ENCODE data around the gene PSRC1. TPM values are rescaled to one million over a fixed set of nuclear protein-coding genes. Genes with fewer than 3 reads are reported as not detected.

The PSRC1 gene
- total RNA-seq, 1 donor from 2014 or later = 78.1 TPM

DNA sequence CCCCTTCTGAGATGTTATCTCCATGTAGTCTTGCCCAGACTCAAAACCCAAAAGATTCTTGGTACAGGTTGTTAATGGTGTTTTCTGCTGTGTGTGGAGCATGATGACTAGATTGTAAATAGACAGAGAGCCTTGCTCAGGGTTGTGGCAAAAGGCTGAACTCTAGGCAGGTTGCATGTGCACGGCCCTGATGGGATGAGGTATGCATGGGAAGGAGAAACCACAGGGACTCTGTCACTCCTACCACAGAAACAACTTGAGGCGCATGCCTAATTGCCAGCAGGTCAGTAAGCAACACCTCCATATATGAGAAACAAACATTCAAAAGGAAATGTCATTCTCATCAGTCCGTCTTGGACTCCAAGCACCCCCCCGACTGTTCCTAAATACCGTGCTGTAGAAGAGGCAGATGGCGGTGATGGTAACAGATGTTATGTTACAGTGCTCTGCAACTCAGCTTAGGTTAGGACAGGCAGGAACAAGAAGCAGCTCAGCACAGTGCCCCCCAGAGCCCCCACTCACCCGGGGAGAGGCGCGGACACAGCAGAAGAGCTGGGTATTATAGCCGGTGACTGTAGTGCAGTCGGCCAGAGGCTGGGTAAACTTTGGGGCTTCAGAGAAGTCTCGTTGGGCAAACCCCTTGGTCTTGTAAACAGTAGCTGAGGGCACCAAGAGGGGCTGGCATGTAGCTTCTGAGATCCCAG lies 12.9 kb upstream of the PSRC1 start:
- H3K9me3 ChIP-seq (ENCODE audit: low read depth) = no peaks in the 10 kb centered on the region
- H3K4me3 ChIP-seq = no peak overlapping the region
- H3K27ac ChIP-seq = no peak overlapping the region
- H3K9ac ChIP-seq = no peak overlapping the region
- no peak overlapping the region for H3K27ac Mint-ChIP-seq
- H3K4me1 Mint-ChIP-seq = peaks cover 21% of the 10 kb centered on the region
- no peaks in the 10 kb centered on the region for H3K79me2 ChIP-seq (ENCODE audit: low read depth)
- H3K36me3 ChIP-seq = no peaks in the 10 kb centered on the region
- H3F3A ChIP-seq (ENCODE audit: low read depth) = no peaks in the 10 kb centered on the region
- H3K4me1 ChIP-seq = peaks cover 2% of the 10 kb centered on the region
- no peak overlapping the region for H3K4me3 Mint-ChIP-seq
- H2AFZ ChIP-seq (replicated peaks) = no peak overlapping the region
- peaks cover 7% of the 10 kb centered on the region for H3K27me3 Mint-ChIP-seq (ENCODE audit: insufficient read depth, low read depth)
- no peaks in the 10 kb centered on the region for H4K20me1 ChIP-seq (ENCODE audit: low read depth)
- no peaks in the 10 kb centered on the region for H3K36me3 Mint-ChIP-seq
- H3K9me3 Mint-ChIP-seq = peaks cover 3% of the 10 kb centered on the region
- H3K27me3 ChIP-seq = no peaks in the 10 kb centered on the region
- no peak for DNase-seq (ENCODE audit: low spot score)
- TF ChIP-seq EZH2 (IDR thresholded peaks at IDR 0.05) (no peak), EZH2phosphoT487 (IDR thresholded peaks at IDR 0.05) (no peak)
- TF ChIP-seq, protein P1, sequence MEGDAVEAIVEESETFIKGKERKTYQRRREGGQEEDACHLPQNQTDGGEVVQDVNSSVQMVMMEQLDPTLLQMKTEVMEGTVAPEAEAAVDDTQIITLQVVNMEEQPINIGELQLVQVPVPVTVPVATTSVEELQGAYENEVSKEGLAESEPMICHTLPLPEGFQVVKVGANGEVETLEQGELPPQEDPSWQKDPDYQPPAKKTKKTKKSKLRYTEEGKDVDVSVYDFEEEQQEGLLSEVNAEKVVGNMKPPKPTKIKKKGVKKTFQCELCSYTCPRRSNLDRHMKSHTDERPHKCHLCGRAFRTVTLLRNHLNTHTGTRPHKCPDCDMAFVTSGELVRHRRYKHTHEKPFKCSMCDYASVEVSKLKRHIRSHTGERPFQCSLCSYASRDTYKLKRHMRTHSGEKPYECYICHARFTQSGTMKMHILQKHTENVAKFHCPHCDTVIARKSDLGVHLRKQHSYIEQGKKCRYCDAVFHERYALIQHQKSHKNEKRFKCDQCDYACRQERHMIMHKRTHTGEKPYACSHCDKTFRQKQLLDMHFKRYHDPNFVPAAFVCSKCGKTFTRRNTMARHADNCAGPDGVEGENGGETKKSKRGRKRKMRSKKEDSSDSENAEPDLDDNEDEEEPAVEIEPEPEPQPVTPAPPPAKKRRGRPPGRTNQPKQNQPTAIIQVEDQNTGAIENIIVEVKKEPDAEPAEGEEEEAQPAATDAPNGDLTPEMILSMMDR (IDR thresholded peaks at IDR 0.05) = no peak
- no peak overlapping the region for H3K4me2 ChIP-seq

DNA sequence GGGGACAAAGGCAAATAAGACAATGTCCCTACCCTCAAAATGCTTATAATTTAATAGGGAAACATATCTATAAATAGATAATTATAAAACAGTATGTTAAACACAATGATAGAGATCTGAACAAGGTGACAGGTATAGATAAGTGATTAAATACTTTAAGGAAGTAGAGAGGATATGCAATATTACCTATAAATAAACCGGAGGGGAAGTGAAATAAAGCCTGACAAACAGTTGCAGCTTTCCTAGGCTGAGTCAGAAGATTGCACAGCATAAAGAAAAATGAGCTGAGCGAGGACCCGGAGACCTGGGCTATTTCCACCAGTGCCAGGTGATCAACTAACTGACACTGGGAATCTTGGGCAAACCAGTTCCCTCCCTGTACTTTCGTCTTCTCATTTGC lies 11.5 kb upstream of the PSRC1 start:
- no peak overlapping the region for H3K9ac ChIP-seq
- H3K27me3 ChIP-seq = no peaks in the 10 kb centered on the region
- H3K4me1 ChIP-seq = no peaks in the 10 kb centered on the region
- no peak overlapping the region for H3K27ac ChIP-seq
- Mint-ChIP-seq H3K4me1 (peaks cover 18% of the 10 kb centered on the region), H3K4me3 (no peak overlapping the region), H3K27ac (no peak overlapping the region), H3K36me3 (no peaks in the 10 kb centered on the region), H3K9me3 (peaks cover 3% of the 10 kb centered on the region), H3K27me3 (ENCODE audit: insufficient read depth, low read depth) (peaks cover 10% of the 10 kb centered on the region)
- no peaks in the 10 kb centered on the region for H3K79me2 ChIP-seq (ENCODE audit: low read depth)
- H3K9me3 ChIP-seq (ENCODE audit: low read depth) = no peaks in the 10 kb centered on the region
- no peaks in the 10 kb centered on the region for H3K36me3 ChIP-seq
- no peaks in the 10 kb centered on the region for H4K20me1 ChIP-seq (ENCODE audit: low read depth)
- H2AFZ ChIP-seq (replicated peaks) = no peak overlapping the region
- H3K4me3 ChIP-seq = no peak overlapping the region
- TF ChIP-seq, protein P1 (IDR thresholded peaks at IDR 0.05) = no peak
- no peak for TF ChIP-seq EZH2 (IDR thresholded peaks at IDR 0.05)
- TF ChIP-seq EZH2phosphoT487 (IDR thresholded peaks at IDR 0.05) = no peak
- H3K4me2 ChIP-seq = no peak overlapping the region
- DNase-seq (ENCODE audit: low spot score) = no peak
- no peaks in the 10 kb centered on the region for H3F3A ChIP-seq (ENCODE audit: low read depth)

DNA sequence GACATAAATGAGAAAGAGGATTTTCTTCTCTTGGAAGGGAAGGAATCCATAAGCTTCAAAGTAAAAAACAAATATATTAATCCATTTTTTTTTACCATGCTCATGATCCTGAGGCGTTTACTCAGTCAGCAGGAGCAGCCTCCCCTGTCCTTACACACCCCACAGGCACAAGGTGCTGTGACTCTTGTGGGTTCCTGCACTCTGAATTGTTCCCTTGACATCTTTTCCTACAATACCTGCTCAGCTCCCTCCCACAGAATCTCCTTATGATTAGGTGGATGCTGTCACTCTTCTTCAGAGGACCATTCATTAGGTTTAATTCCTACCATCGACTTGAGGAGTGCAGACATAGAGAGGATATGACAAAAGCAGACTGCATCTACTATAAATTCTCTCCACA lies 10.1 kb upstream of the PSRC1 start:
- Mint-ChIP-seq H3K27me3 (ENCODE audit: insufficient read depth, low read depth) (peaks cover 3% of the 10 kb centered on the region), H3K4me3 (no peak overlapping the region), H3K9me3 (no peaks in the 10 kb centered on the region), H3K36me3 (no peaks in the 10 kb centered on the region), H3K27ac (no peak overlapping the region), H3K4me1 (peaks cover 6% of the 10 kb centered on the region)
- no peak for DNase-seq (ENCODE audit: low spot score)
- no peak overlapping the region for H3K27ac ChIP-seq
- no peak overlapping the region for H2AFZ ChIP-seq (replicated peaks)
- no peaks in the 10 kb centered on the region for H3K79me2 ChIP-seq (ENCODE audit: low read depth)
- no peaks in the 10 kb centered on the region for H3K4me1 ChIP-seq
- TF ChIP-seq EZH2phosphoT487 (IDR thresholded peaks at IDR 0.05) (no peak), EZH2 (IDR thresholded peaks at IDR 0.05) (no peak)
- TF ChIP-seq, protein P1 (IDR thresholded peaks at IDR 0.05) = no peak
- H3K36me3 ChIP-seq = no peaks in the 10 kb centered on the region
- no peak overlapping the region for H3K4me2 ChIP-seq
- H4K20me1 ChIP-seq (ENCODE audit: low read depth) = no peaks in the 10 kb centered on the region
- H3K9me3 ChIP-seq (ENCODE audit: low read depth) = no peaks in the 10 kb centered on the region
- H3K27me3 ChIP-seq = no peaks in the 10 kb centered on the region
- no peak overlapping the region for H3K4me3 ChIP-seq
- no peak overlapping the region for H3K9ac ChIP-seq
- H3F3A ChIP-seq (ENCODE audit: low read depth) = no peaks in the 10 kb centered on the region

All from neural progenitor cell (in vitro differentiated cells).